ENCODE measurements around the gene WDR35. TPM values are rescaled to one million over a fixed set of nuclear protein-coding genes. Genes with fewer than 3 reads are reported as not detected.
"Not testable (repeated sequence)": the region's sequence is repeated elsewhere in the genome, so short reads cannot be mapped to it uniquely, and the experiment has no call there.

WDR35 gene
- total RNA-seq, 2 donors from 2014 or later: 3.7 to 6.3 TPM

GRCh38 chr2:19880191-19880590 lies 109.7 kb downstream of the WDR35 start:
- DNase-seq; intact Hi-C loops (cut with DNase I); ATAC-seq: not testable (repeated sequence)

- ATAC-seq: no peak
- intact Hi-C loops (cut with DNase I): no loop called here
- DNase-seq: no peak
Measured at GRCh38 chr2:19879120-19879519, 110.8 kb downstream of the WDR35 start.

GRCh38 chr2:19878268-19879046 lies 111.4 kb downstream of the WDR35 start:
- intact Hi-C loops (cut with DNase I): no loop called here
- DNase-seq (no peak), ATAC-seq (no peak)

- ATAC-seq: no peak
- DNase-seq: no peak
- intact Hi-C loops (cut with DNase I): no loop called here
Measured at GRCh38 chr2:19876751-19877150, 113.2 kb downstream of the WDR35 start.

GRCh38 chr2:19875280-19875679 lies 114.6 kb downstream of the WDR35 start:
- intact Hi-C loops (cut with DNase I): no loop called here
- ATAC-seq (no peak), DNase-seq (no peak)

- intact Hi-C loops (cut with DNase I): no loop called here
- no peak for ATAC-seq
Measured at GRCh38 chr2:19874726-19875125, 115.2 kb downstream of the WDR35 start.

GRCh38 chr2:19873014-19873413 lies 116.9 kb downstream of the WDR35 start:
- DNase-seq: no peak
- intact Hi-C loops (cut with DNase I): no loop called here
- ATAC-seq: no peak

More at GRCh38 chr2:19874726-19875125, 115.2 kb downstream of the WDR35 start:
- DNase-seq: no peak

GRCh38 chr2:19872302-19872701 lies 117.6 kb downstream of the WDR35 start:
- ATAC-seq: no peak
- DNase-seq: no peak
- intact Hi-C loops (cut with DNase I): no loop called here

- DNase-seq (no peak), ATAC-seq (no peak)
- intact Hi-C loops (cut with DNase I): no loop called here
Measured at GRCh38 chr2:19871836-19872235, 118.1 kb downstream of the WDR35 start.

- intact Hi-C loops (cut with DNase I): no loop called here
- ATAC-seq (no peak), DNase-seq (no peak)
Measured at GRCh38 chr2:19870792-19871191, 119.1 kb downstream of the WDR35 start.

- peak; percentile 48 for DNase-seq
- peak; percentile 85 to 86 for ATAC-seq
- intact Hi-C loops (cut with DNase I): loop anchor here (10.0 kb wide), 3 partner anchors 504 to 1484 kb away; no protein-coding TSS in a partner anchor
Measured at GRCh38 chr2:19868701-19869580, 121.0 kb downstream of the WDR35 start.

GRCh38 chr2:19868224-19868623 lies 121.7 kb downstream of the WDR35 start:
- DNase-seq (no peak), ATAC-seq (no peak)
- intact Hi-C loops (cut with DNase I): loop anchor here (10.0 kb wide), 3 partner anchors 503 to 1483 kb away; no protein-coding TSS in a partner anchor

- intact Hi-C loops (cut with DNase I): loop anchor here (10.0 kb wide), 3 partner anchors 502 to 1482 kb away; no protein-coding TSS in a partner anchor
- DNase-seq: no peak
- ATAC-seq: no peak
Measured at GRCh38 chr2:19866771-19867170, 123.1 kb downstream of the WDR35 start.

- no peak for ATAC-seq
- no peak for DNase-seq
- intact Hi-C loops (cut with DNase I): loop anchor here (10.0 kb wide), 3 partner anchors 500 to 1480 kb away; no protein-coding TSS in a partner anchor
Measured at GRCh38 chr2:19865151-19865550, 124.8 kb downstream of the WDR35 start.

GRCh38 chr2:19864381-19864780 lies 125.5 kb downstream of the WDR35 start:
- ATAC-seq (no peak), DNase-seq (no peak)
- intact Hi-C loops (cut with DNase I): loop anchor here (5.0 to 10.0 kb wide), 5 partner anchors 500 to 1480 kb away; no protein-coding TSS in a partner anchor

GRCh38 chr2:19863303-19864041 lies 126.4 kb downstream of the WDR35 start:
- intact Hi-C loops (cut with DNase I): loop anchor here (2.0 to 10.0 kb wide), 7 partner anchors 499 to 1479 kb away; no protein-coding TSS in a partner anchor
- peak; percentile 85 to 88 for ATAC-seq
- DNase-seq: peak; percentile 74

- DNase-seq (no peak), ATAC-seq (no peak)
- intact Hi-C loops (cut with DNase I): loop anchor here (2.0 to 10.0 kb wide), 7 partner anchors 497 to 1477 kb away; no protein-coding TSS in a partner anchor
Measured at GRCh38 chr2:19861813-19862212, 128.1 kb downstream of the WDR35 start.
